Measurements from ENCODE around the gene AP5M1.
"Not testable (repeated sequence)": the region's sequence is repeated elsewhere in the genome, so short reads cannot be mapped to it uniquely, and the experiment has no call there.

Gene AP5M1

GRCh38 chr14:57232006-57232405 lies 36.8 kb upstream of the AP5M1 start:
- Histone ChIP-seq H3K27me3 (ENCODE audit: control insufficient read depth, low read length) (no peaks in the 10 kb centered on the region), H3F3A (ENCODE audit: control insufficient read depth, insufficient read depth) (0 out of 2 replicates have a peak, but pooled peaks cover 2% of the 10 kb centered on the region), H4K20me1 (ENCODE audit: control insufficient read depth, insufficient read depth, low read depth, low read length) (no peaks in the 10 kb centered on the region), H3K36me3 (ENCODE audit: control insufficient read depth, low read length) (peaks cover 29% of the 10 kb centered on the region), H3K4me1 (ENCODE audit: control insufficient read depth, low read length) (peaks cover 4% of the 10 kb centered on the region), H3K9me3 (ENCODE audit: control insufficient read depth, insufficient read depth, low read length) (no peaks in the 10 kb centered on the region), H3K27ac (ENCODE audit: low read depth, low read length) (no peak overlapping the region), H3K4me2 (ENCODE audit: low read length) (no peak overlapping the region), H3K9me2 (replicated peaks; ENCODE audit: control insufficient read depth, low read length) (no peaks in the 10 kb centered on the region), H3K79me2 (ENCODE audit: control insufficient read depth, low read length) (no peaks in the 10 kb centered on the region), H3K4me3 (ENCODE audit: low read length) (no peak overlapping the region)
- TF ChIP-seq CTCF (IDR thresholded peaks at IDR 0.05; ENCODE audit: low read depth, low read length, poor library complexity, severe bottlenecking): no peak
- TF ChIP-seq EZH2phosphoT487 (IDR thresholded peaks at IDR 0.05; ENCODE audit: borderline replicate concordance, low read length): no peak

DNA sequence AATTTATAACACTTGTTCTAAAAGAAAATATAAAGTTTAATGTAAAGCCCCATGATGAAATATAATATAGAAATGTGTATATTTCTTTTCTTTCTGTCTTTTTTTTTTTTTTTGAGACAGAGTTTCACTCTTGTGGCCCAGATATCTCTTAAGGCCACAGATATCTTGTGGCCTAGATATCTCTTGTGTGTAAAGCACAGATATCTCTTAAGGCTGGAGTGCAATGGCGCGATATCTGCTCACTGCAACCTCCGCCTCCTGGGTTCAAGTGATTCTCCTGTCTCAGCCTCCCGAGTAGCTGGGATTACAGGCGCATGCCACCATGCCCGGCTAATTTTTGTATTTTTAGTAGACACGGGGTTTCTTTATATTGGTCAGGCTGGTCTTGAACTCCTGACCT lies 28.7 kb upstream of the AP5M1 start:
- not testable (repeated sequence) for H4K20me1 ChIP-seq (ENCODE audit: control insufficient read depth, insufficient read depth, low read depth, low read length); H3K4me2 ChIP-seq (ENCODE audit: low read length); H3F3A ChIP-seq (ENCODE audit: control insufficient read depth, insufficient read depth); H3K4me1 ChIP-seq (ENCODE audit: control insufficient read depth, low read length); H3K79me2 ChIP-seq (ENCODE audit: control insufficient read depth, low read length); H3K9me3 ChIP-seq (ENCODE audit: control insufficient read depth, insufficient read depth, low read length); H3K27me3 ChIP-seq (ENCODE audit: control insufficient read depth, low read length); H3K9me2 ChIP-seq (replicated peaks; ENCODE audit: control insufficient read depth, low read length); H3K4me3 ChIP-seq (ENCODE audit: low read length); H3K27ac ChIP-seq (ENCODE audit: low read depth, low read length)
- H3K36me3 ChIP-seq (ENCODE audit: control insufficient read depth, low read length): peaks cover 19% of the 10 kb centered on the region

GRCh38 chr14:57243320-57243719 lies 25.5 kb upstream of the AP5M1 start:
- H3F3A ChIP-seq (ENCODE audit: control insufficient read depth, insufficient read depth): peaks cover 3% of the 10 kb centered on the region; the same call in 1 of the 2 replicates
- no peak overlapping the region for H3K4me2 ChIP-seq (ENCODE audit: low read length)
- no peaks in the 10 kb centered on the region for H4K20me1 ChIP-seq (ENCODE audit: control insufficient read depth, insufficient read depth, low read depth, low read length)
- no peaks in the 10 kb centered on the region for H3K4me1 ChIP-seq (ENCODE audit: control insufficient read depth, low read length)
- peaks cover 28% of the 10 kb centered on the region for H3K36me3 ChIP-seq (ENCODE audit: control insufficient read depth, low read length)
- no peaks in the 10 kb centered on the region for H3K27me3 ChIP-seq (ENCODE audit: control insufficient read depth, low read length)
- no peaks in the 10 kb centered on the region for H3K79me2 ChIP-seq (ENCODE audit: control insufficient read depth, low read length)
- H3K9me2 ChIP-seq (replicated peaks; ENCODE audit: control insufficient read depth, low read length): no peaks in the 10 kb centered on the region
- H3K9me3 ChIP-seq (ENCODE audit: control insufficient read depth, insufficient read depth, low read length): no peaks in the 10 kb centered on the region
- no peak overlapping the region for H3K27ac ChIP-seq (ENCODE audit: low read depth, low read length)
- TF ChIP-seq EZH2phosphoT487 (IDR thresholded peaks at IDR 0.05; ENCODE audit: borderline replicate concordance, low read length) (no peak), CTCF (IDR thresholded peaks at IDR 0.05; ENCODE audit: low read depth, low read length, poor library complexity, severe bottlenecking) (no peak)
- no peak overlapping the region for H3K4me3 ChIP-seq (ENCODE audit: low read length)

DNA sequence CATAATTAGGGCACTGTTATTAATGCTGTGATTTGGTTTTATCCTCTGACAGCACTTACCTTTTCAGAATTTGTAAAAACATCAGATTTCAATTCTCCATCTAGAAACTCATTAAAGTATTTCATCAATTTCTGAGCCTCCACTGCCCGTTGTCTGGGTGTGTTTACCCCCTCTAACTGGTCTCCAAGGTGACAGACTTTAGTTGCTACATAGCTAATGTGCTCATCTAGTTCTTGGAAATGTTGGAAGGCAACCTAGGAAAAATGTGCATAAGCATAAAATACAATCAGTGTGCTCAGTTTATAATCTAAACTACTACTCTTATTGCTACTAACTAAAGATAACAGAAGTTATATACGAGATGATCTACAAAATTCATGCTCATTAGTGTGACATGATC lies 24.7 kb upstream of the AP5M1 start:
- H3K36me3 ChIP-seq (ENCODE audit: control insufficient read depth, low read length): peaks cover 25% of the 10 kb centered on the region
- no peaks in the 10 kb centered on the region for H3K9me2 ChIP-seq (replicated peaks; ENCODE audit: control insufficient read depth, low read length)
- no peaks in the 10 kb centered on the region for H3K27me3 ChIP-seq (ENCODE audit: control insufficient read depth, low read length)
- H3K4me2 ChIP-seq (ENCODE audit: low read length): no peak overlapping the region
- peaks cover 3% of the 10 kb centered on the region for H3K79me2 ChIP-seq (ENCODE audit: control insufficient read depth, low read length)
- H4K20me1 ChIP-seq (ENCODE audit: control insufficient read depth, insufficient read depth, low read depth, low read length): no peaks in the 10 kb centered on the region
- H3K9me3 ChIP-seq (ENCODE audit: control insufficient read depth, insufficient read depth, low read length): no peaks in the 10 kb centered on the region
- H3F3A ChIP-seq (ENCODE audit: control insufficient read depth, insufficient read depth): peaks cover 3% of the 10 kb centered on the region; the same call in 1 of the 2 replicates
- no peak overlapping the region for H3K4me3 ChIP-seq (ENCODE audit: low read length)
- no peaks in the 10 kb centered on the region for H3K4me1 ChIP-seq (ENCODE audit: control insufficient read depth, low read length)
- H3K27ac ChIP-seq (ENCODE audit: low read depth, low read length): no peak overlapping the region
- TF ChIP-seq CTCF (IDR thresholded peaks at IDR 0.05; ENCODE audit: low read depth, low read length, poor library complexity, severe bottlenecking): no peak
- no peak for TF ChIP-seq EZH2phosphoT487 (IDR thresholded peaks at IDR 0.05; ENCODE audit: borderline replicate concordance, low read length)

All from DOHH2 (cell line).